A549 (cell line): Measurements from ENCODE around the gene ELOVL6.

Experiments
- CHD4 ChIP-seq: fragments of 200-600 bp; sonication (generic); IDR thresholded peaks from 2 replicates; pipeline ENCODE4 v1.6.1; 2016; ENCODE audit warnings: antibody characterized with exemption, mild to moderate bottlenecking, borderline replicate concordance
- E2F6 ChIP-seq: IDR thresholded peaks from 2 replicates; pipeline ENCODE4 v1.6.1; 2012; ENCODE audit warnings: low read depth, borderline replicate concordance
- EP300 ChIP-seq, 2 experiments: fragments of >200 bp; sonication (Bioruptor Twin); formaldehyde crosslinking; IDR thresholded peaks; 2 replicates in 1 of 2; 3 replicates in 1 of 2; pipeline ENCODE4 v1.6.1; 2016 to 2017
- JUNB ChIP-seq: fragments of >200 bp; sonication (Bioruptor Twin); formaldehyde crosslinking; IDR thresholded peaks from 2 replicates; pipeline ENCODE4 v1.6.1; 2016
- NFE2L2 ChIP-seq: fragments of 150-350 bp; conservative IDR thresholded peaks from 2 replicates; pipeline ENCODE4 v1.6.1; 2014; ENCODE audit warnings: low read length
- NPAS2 ChIP-seq: fragments of 250-450 bp; sonication (Bioruptor Pico); IDR thresholded peaks from 2 replicates; pipeline ENCODE4 v1.8.0; 2022; ENCODE audit warnings: mild to moderate bottlenecking, moderate library complexity, borderline replicate concordance
- SMC3 ChIP-seq: fragments of >200 bp; sonication (Bioruptor Twin); formaldehyde crosslinking; IDR thresholded peaks from 3 replicates; pipeline ENCODE4 v1.6.1; 2018; ENCODE audit warnings: inconsistent platforms
- TP53 ChIP-seq: fragments of 250-450 bp; sonication (Bioruptor Pico); IDR thresholded peaks from 2 replicates; pipeline ENCODE4 v1.5.0; 2021; ENCODE audit warnings: mild to moderate bottlenecking, moderate library complexity
- USF2 ChIP-seq: fragments of 450-650 bp; IDR thresholded peaks from 2 replicates; pipeline ENCODE4 v1.6.1; 2014; ENCODE audit warnings: antibody characterized with exemption
- TF ChIP-seq, protein P1 (sequence below): IDR thresholded peaks from 2 replicates; pipeline ENCODE4 v1.6.1; 2012
- TF ChIP-seq, protein P2 (sequence below): fragments of >200 bp; sonication (Bioruptor Twin); formaldehyde crosslinking; IDR thresholded peaks from 3 replicates; pipeline ENCODE4 v1.5.1; 2016
- TF ChIP-seq, protein P3 (sequence below): fragments of 150-350 bp; IDR thresholded peaks from 2 replicates; pipeline ENCODE4 v1.6.1; 2014; ENCODE audit warnings: low read depth, mild to moderate bottlenecking, low read length

DNA sequence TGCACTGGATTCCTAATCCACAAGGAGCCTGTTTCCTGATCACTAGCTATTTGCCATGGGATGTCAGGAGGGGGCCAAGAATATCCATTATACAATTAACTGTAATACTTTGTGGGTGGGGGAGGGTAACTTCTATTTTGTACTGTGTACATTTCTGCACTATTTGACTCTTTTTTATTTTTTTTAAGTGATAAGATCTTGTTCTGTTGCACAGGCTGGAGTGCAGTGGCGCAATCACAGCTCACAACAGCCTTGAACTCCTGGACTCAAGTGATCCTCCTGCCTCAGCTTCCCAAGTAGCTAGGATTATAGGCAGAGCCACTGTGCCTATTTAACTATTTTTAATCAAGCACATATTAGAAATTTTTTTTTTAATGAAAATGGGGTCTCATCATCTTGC lies 134.1 kb downstream of the ELOVL6 start:
- no peak for TF ChIP-seq TP53 (CRISPR knock-in tag)
- no peak for TF ChIP-seq NFE2L2
- TF ChIP-seq, protein P1, sequence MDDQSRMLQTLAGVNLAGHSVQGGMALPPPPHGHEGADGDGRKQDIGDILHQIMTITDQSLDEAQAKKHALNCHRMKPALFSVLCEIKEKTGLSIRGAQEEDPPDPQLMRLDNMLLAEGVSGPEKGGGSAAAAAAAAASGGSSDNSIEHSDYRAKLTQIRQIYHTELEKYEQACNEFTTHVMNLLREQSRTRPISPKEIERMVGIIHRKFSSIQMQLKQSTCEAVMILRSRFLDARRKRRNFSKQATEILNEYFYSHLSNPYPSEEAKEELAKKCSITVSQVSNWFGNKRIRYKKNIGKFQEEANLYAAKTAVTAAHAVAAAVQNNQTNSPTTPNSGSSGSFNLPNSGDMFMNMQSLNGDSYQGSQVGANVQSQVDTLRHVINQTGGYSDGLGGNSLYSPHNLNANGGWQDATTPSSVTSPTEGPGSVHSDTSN: no peak
- no peak for TF ChIP-seq E2F6
- TF ChIP-seq, protein P2, sequence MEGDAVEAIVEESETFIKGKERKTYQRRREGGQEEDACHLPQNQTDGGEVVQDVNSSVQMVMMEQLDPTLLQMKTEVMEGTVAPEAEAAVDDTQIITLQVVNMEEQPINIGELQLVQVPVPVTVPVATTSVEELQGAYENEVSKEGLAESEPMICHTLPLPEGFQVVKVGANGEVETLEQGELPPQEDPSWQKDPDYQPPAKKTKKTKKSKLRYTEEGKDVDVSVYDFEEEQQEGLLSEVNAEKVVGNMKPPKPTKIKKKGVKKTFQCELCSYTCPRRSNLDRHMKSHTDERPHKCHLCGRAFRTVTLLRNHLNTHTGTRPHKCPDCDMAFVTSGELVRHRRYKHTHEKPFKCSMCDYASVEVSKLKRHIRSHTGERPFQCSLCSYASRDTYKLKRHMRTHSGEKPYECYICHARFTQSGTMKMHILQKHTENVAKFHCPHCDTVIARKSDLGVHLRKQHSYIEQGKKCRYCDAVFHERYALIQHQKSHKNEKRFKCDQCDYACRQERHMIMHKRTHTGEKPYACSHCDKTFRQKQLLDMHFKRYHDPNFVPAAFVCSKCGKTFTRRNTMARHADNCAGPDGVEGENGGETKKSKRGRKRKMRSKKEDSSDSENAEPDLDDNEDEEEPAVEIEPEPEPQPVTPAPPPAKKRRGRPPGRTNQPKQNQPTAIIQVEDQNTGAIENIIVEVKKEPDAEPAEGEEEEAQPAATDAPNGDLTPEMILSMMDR: no peak
- no peak for TF ChIP-seq NPAS2 (CRISPR knock-in tag)
- no peak for TF ChIP-seq SMC3
- TF ChIP-seq EP300 (IDR thresholded peaks at IDR 0.05): no peak
- TF ChIP-seq, protein P3, sequence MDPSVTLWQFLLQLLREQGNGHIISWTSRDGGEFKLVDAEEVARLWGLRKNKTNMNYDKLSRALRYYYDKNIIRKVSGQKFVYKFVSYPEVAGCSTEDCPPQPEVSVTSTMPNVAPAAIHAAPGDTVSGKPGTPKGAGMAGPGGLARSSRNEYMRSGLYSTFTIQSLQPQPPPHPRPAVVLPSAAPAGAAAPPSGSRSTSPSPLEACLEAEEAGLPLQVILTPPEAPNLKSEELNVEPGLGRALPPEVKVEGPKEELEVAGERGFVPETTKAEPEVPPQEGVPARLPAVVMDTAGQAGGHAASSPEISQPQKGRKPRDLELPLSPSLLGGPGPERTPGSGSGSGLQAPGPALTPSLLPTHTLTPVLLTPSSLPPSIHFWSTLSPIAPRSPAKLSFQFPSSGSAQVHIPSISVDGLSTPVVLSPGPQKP: no peak
- no peak for TF ChIP-seq USF2
- TF ChIP-seq CHD4: no peak
- TF ChIP-seq JUNB: no peak
